ENCODE measurements around the gene PTPRG. TPM values are rescaled to one million over a fixed set of nuclear protein-coding genes. Genes with fewer than 3 reads are reported as not detected.

Gene PTPRG
- total RNA-seq, 1 donor from 2014 or later, result 77.2 TPM

- DNase-seq (ENCODE audit: extremely low spot score, unreplicated experiment), result no peak
- H3K4me1 Mint-ChIP-seq (ENCODE audit: unreplicated experiment), result no peaks in the 10 kb centered on the region
- no peak overlapping the region for H3K4me3 Mint-ChIP-seq
- no peaks in the 10 kb centered on the region for H3K27me3 Mint-ChIP-seq
- no peak for TF ChIP-seq CTCF (conservative IDR thresholded peaks at IDR 0.05)
- peaks cover 17% of the 10 kb centered on the region for H3K36me3 Mint-ChIP-seq
- H3K27ac Mint-ChIP-seq, result no peak overlapping the region
- no peaks in the 10 kb centered on the region for H3K9me3 Mint-ChIP-seq
Observed at GRCh38 chr3:62276658-62277180, 715.3 kb downstream of the PTPRG start.

GRCh38 chr3:62277450-62277849 lies 716.1 kb downstream of the PTPRG start:
- Mint-ChIP-seq H3K27me3 (no peaks in the 10 kb centered on the region), H3K36me3 (peaks cover 14% of the 10 kb centered on the region), H3K9me3 (no peaks in the 10 kb centered on the region), H3K4me3 (no peak overlapping the region), H3K27ac (no peak overlapping the region), H3K4me1 (ENCODE audit: unreplicated experiment) (no peaks in the 10 kb centered on the region)
- no peak for DNase-seq (ENCODE audit: extremely low spot score, unreplicated experiment)
- TF ChIP-seq CTCF (conservative IDR thresholded peaks at IDR 0.05), result no peak

GRCh38 chr3:62277986-62278385 lies 716.6 kb downstream of the PTPRG start:
- TF ChIP-seq CTCF (conservative IDR thresholded peaks at IDR 0.05), result no peak
- no peak overlapping the region for H3K27ac Mint-ChIP-seq
- DNase-seq (ENCODE audit: extremely low spot score, unreplicated experiment), result no peak
- H3K36me3 Mint-ChIP-seq, result peaks cover 13% of the 10 kb centered on the region
- H3K27me3 Mint-ChIP-seq, result no peaks in the 10 kb centered on the region
- no peaks in the 10 kb centered on the region for H3K4me1 Mint-ChIP-seq (ENCODE audit: unreplicated experiment)
- no peaks in the 10 kb centered on the region for H3K9me3 Mint-ChIP-seq
- no peak overlapping the region for H3K4me3 Mint-ChIP-seq

GRCh38 chr3:62281726-62282125 lies 720.4 kb downstream of the PTPRG start:
- H3K4me3 Mint-ChIP-seq, result no peak overlapping the region
- no peak overlapping the region for H3K27ac Mint-ChIP-seq
- no peak for TF ChIP-seq CTCF (conservative IDR thresholded peaks at IDR 0.05)
- H3K36me3 Mint-ChIP-seq, result peaks cover 10% of the 10 kb centered on the region
- H3K27me3 Mint-ChIP-seq, result no peaks in the 10 kb centered on the region
- no peaks in the 10 kb centered on the region for H3K4me1 Mint-ChIP-seq (ENCODE audit: unreplicated experiment)
- no peak for DNase-seq (ENCODE audit: extremely low spot score, unreplicated experiment)
- no peaks in the 10 kb centered on the region for H3K9me3 Mint-ChIP-seq

- no peak for DNase-seq (ENCODE audit: extremely low spot score, unreplicated experiment)
- no peaks in the 10 kb centered on the region for H3K27me3 Mint-ChIP-seq
- H3K27ac Mint-ChIP-seq, result no peak overlapping the region
- no peaks in the 10 kb centered on the region for H3K4me1 Mint-ChIP-seq (ENCODE audit: unreplicated experiment)
- no peak overlapping the region for H3K4me3 Mint-ChIP-seq
- no peak for TF ChIP-seq CTCF (conservative IDR thresholded peaks at IDR 0.05)
- H3K9me3 Mint-ChIP-seq, result no peaks in the 10 kb centered on the region
- H3K36me3 Mint-ChIP-seq, result peaks cover 5% of the 10 kb centered on the region
Observed at GRCh38 chr3:62284442-62284841, 723.1 kb downstream of the PTPRG start.

Measured in type B pancreatic cell (in vitro differentiated cells).